SK-N-SH (cell line): ENCODE measurements around the gene HEXIM1. TPM values are rescaled to one million over a fixed set of nuclear protein-coding genes. Genes with fewer than 3 reads are reported as not detected.

Source experiments
- CTCF ChIA-PET: fragments of 300-600, 350-600 bp; formaldehyde crosslinking; extraction: SDS; loops from one replicate; lab custom pipeline; 2021; lab: Yijun Ruan, JAX
- POLR2A ChIA-PET: fragments of 350-600 bp; sonication (Branson Sonifier 250); formaldehyde crosslinking; extraction: SDS; loops from one replicate; lab custom pipeline; 2020; ENCODE audit warnings: antibody characterized with exemption, inconsistent platforms; lab: Yijun Ruan, JAX
- DNase-seq: peaks from one replicate; pipeline ENCODE4 v3.0.0; 2012
- H2AFZ ChIP-seq: fragments of 200-600 bp; sonication (generic); 2 replicates; pipeline ENCODE4 v1.8.1; 2016; ENCODE audit warnings: antibody characterized with exemption, mild to moderate bottlenecking, low read depth
- H3F3A ChIP-seq: fragments of 200-600 bp; sonication (generic); replicated peaks from 2 replicates; pipeline ENCODE3; 2016; ENCODE audit warnings: antibody characterized with exemption, mild to moderate bottlenecking; ENCODE audit not compliant: insufficient read depth
- H3K27ac ChIP-seq, 2 experiments: fragments of 200-500 bp in 1 of 2; fragments of 200-600 bp in 1 of 2; sonication (Bioruptor generic) in 1 of 2; sonication (generic), shearing (Covaris generic) in 1 of 2; 2 replicates each; pipeline versions ENCODE4 v1.5.1 to v1.6.1; 2014 to 2016; ENCODE audit warnings: low read depth in 2 of 2, inconsistent platforms in 1 of 2, low read length in 1 of 2, mild to moderate bottlenecking in 1 of 2, mixed read lengths in 1 of 2
- H3K27me3 ChIP-seq: fragments of 200-600 bp; sonication (generic), shearing (Covaris generic); 2 replicates; pipeline ENCODE4 v1.6.1; 2016; ENCODE audit warnings: mixed run types; ENCODE audit not compliant: insufficient read depth
- H3K36me3 ChIP-seq, 2 experiments: fragments of 200-500 bp in 1 of 2; fragments of 200-600 bp in 1 of 2; sonication (Bioruptor generic) in 1 of 2; sonication (generic) in 1 of 2; replicated peaks in 1 of 2; 2 replicates each; pipeline versions ENCODE3 to v1.5.1; 2014 to 2016; ENCODE audit warnings: low read length in 1 of 2, mild to moderate bottlenecking in 1 of 2; ENCODE audit not compliant: insufficient read depth in 2 of 2, control insufficient read depth in 1 of 2
- H3K4me1 ChIP-seq, 2 experiments: fragments of 200-500 bp in 1 of 2; fragments of 200-600 bp in 1 of 2; sonication (Bioruptor generic) in 1 of 2; sonication (generic), shearing (Covaris generic) in 1 of 2; 2 replicates each; pipeline versions ENCODE4 v1.5.1 to v1.6.1; 2014 to 2016; ENCODE audit warnings: low read depth in 1 of 2, low read length in 1 of 2, mixed run types in 1 of 2; ENCODE audit not compliant: insufficient read depth in 2 of 2, control insufficient read depth in 1 of 2
- H3K4me2 ChIP-seq: fragments of 200-600 bp; sonication (generic), shearing (Covaris generic); 2 replicates; pipeline ENCODE4 v1.6.1; 2017; ENCODE audit warnings: mixed run types
- H3K4me3 ChIP-seq, 2 experiments: fragments of 200-500 bp in 1 of 2; fragments of 200-600 bp in 1 of 2; sonication (Bioruptor generic) in 1 of 2; sonication (generic), shearing (Covaris generic) in 1 of 2; 2 replicates each; pipeline versions ENCODE4 v1.5.1 to v1.8.1; 2014 to 2016; ENCODE audit warnings: low read depth in 2 of 2, inconsistent platforms in 1 of 2, low read length in 1 of 2, mild to moderate bottlenecking in 1 of 2, mixed read lengths in 1 of 2, moderate library complexity in 1 of 2
- H3K79me2 ChIP-seq: fragments of 200-600 bp; sonication (generic); 2 replicates; pipeline ENCODE4 v1.8.1; 2017; ENCODE audit warnings: mild to moderate bottlenecking; ENCODE audit not compliant: insufficient read depth
- H3K9ac ChIP-seq: fragments of 200-600 bp; sonication (generic); 2 replicates; pipeline ENCODE4 v1.6.1; 2017; ENCODE audit warnings: mixed run types
- H3K9me2 ChIP-seq: fragments of 200-600 bp; sonication (generic); 2 replicates; pipeline ENCODE4 v1.6.1; 2017; ENCODE audit warnings: mixed run types
- H3K9me3 ChIP-seq: fragments of 200-600 bp; sonication (generic); 2 replicates; pipeline ENCODE4 v1.6.1; 2017; ENCODE audit warnings: mixed run types, mild to moderate bottlenecking, moderate library complexity
- H4K20me1 ChIP-seq: fragments of 200-600 bp; sonication (generic); 2 replicates; pipeline ENCODE4 v1.6.1; 2017; ENCODE audit warnings: mild to moderate bottlenecking, mixed run types; ENCODE audit not compliant: insufficient read depth
- CHD2 ChIP-seq: fragments of 150-350 bp; IDR thresholded peaks from 2 replicates; pipeline ENCODE4 v1.6.1; 2018; ENCODE audit warnings: low read length; ENCODE audit not compliant: partially characterized antibody
- ELF1 ChIP-seq: IDR thresholded peaks from 2 replicates; pipeline ENCODE4 v1.4.0; 2012
- FOSL2 ChIP-seq: IDR thresholded peaks from 2 replicates; pipeline ENCODE4 v1.4.0; 2012; ENCODE audit warnings: low read depth, mild to moderate bottlenecking, moderate library complexity, borderline replicate concordance
- FOXJ3 ChIP-seq: sonication (generic); formaldehyde crosslinking; IDR thresholded peaks from 2 replicates; pipeline ENCODE4 v1.5.1; 2020; ENCODE audit warnings: mild to moderate bottlenecking, missing genetic modification reagents
- FOXM1 ChIP-seq: IDR thresholded peaks from 2 replicates; pipeline ENCODE4 v1.4.0; 2012; ENCODE audit warnings: low read depth, mild to moderate bottlenecking
- GATA2 ChIP-seq: sonication (generic); formaldehyde crosslinking; IDR thresholded peaks from 2 replicates; pipeline ENCODE4 v1.5.0; 2020; ENCODE audit warnings: mild to moderate bottlenecking, missing genetic modification reagents
- JUND ChIP-seq: IDR thresholded peaks from 2 replicates; pipeline ENCODE4 v1.4.0; 2012
- MAX ChIP-seq: IDR thresholded peaks from 2 replicates; pipeline ENCODE4 v1.4.0; 2012; ENCODE audit warnings: low read depth
- MXI1 ChIP-seq: IDR thresholded peaks from 2 replicates; pipeline ENCODE4 v1.6.1; 2012; ENCODE audit warnings: mild to moderate bottlenecking, low read depth, low read length, improper control_type of control experiment
- POLR2AphosphoS5 ChIP-seq: IDR thresholded peaks from 2 replicates; pipeline ENCODE4 v1.6.1; 2012; ENCODE audit warnings: low read depth, low read length
- RFX5 ChIP-seq: IDR thresholded peaks from 2 replicates; pipeline ENCODE4 v1.6.1; 2012; ENCODE audit warnings: mild to moderate bottlenecking, improper control_type of control experiment, low read length
- RXRA ChIP-seq: IDR thresholded peaks from 2 replicates; pipeline ENCODE4 v1.4.0; 2012; ENCODE audit warnings: low read depth, mild to moderate bottlenecking, borderline replicate concordance
- SIN3A ChIP-seq: IDR thresholded peaks from 2 replicates; pipeline ENCODE4 v1.6.1; 2012; ENCODE audit warnings: low read depth, mild to moderate bottlenecking, low read length, moderate library complexity, borderline replicate concordance
- WGBS: methylation state at CpG from one replicate; pipeline ENCODE4 v1.1.6; 2017; ENCODE audit warnings: low lambda C conversion rate; 5-methylcytosine and 5-hydroxymethylcytosine counted together
- polyA plus RNA-seq, 3 experiments: library from polyadenylated mRNA; depleted of rRNA; stranded (reverse); fragments of >200 nt; gene quantifications; 2 replicates each; pipeline ENCODE4 v1.2.3, GENCODE V29; 2012
- TF ChIP-seq, protein P1 (sequence below): fragments of 150-350 bp; IDR thresholded peaks from 2 replicates; pipeline ENCODE4 v1.6.1; 2017; ENCODE audit warnings: antibody characterized with exemption, low read length, low read depth, borderline replicate concordance
- TF ChIP-seq, protein P2 (sequence below): fragments of 150-350 bp; IDR thresholded peaks from 2 replicates; pipeline ENCODE4 v1.6.1; 2016; ENCODE audit warnings: mild to moderate bottlenecking, low read depth, low read length
- TF ChIP-seq, protein P3 (sequence below): IDR thresholded peaks from 2 replicates; pipeline ENCODE4; 2012
- TF ChIP-seq, protein P4 (sequence below): IDR thresholded peaks from 2 replicates; pipeline ENCODE4 v1.4.0; 2012; ENCODE audit warnings: low read depth, borderline replicate concordance

HEXIM1 gene
- polyA plus RNA-seq, 1 of the 3 experiments (the other 2 are of a cell fraction), result 20.7 TPM

DNA sequence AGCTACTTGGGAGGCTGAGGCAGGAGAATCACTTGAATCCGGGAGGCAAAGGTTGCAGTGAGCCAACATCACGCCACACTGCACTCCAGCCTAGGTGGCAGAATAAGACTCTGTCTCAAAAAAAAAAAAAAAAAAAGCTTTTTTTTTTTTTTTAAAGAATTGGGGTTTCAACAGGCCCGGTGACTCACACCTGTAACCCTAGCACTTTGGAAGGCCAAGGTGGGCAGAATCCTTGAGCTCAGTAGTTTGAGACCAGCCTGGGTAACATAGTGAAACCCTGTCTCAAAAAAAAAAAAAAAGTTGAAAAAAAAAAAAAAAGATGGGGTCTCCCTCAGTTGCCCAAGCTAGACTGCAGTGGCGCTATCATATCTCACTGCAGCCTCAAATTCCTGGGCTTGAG lies 6.8 kb downstream of the HEXIM1 start:
- no peak for TF ChIP-seq RXRA
- no peak for TF ChIP-seq FOXM1
- TF ChIP-seq, protein P1, sequence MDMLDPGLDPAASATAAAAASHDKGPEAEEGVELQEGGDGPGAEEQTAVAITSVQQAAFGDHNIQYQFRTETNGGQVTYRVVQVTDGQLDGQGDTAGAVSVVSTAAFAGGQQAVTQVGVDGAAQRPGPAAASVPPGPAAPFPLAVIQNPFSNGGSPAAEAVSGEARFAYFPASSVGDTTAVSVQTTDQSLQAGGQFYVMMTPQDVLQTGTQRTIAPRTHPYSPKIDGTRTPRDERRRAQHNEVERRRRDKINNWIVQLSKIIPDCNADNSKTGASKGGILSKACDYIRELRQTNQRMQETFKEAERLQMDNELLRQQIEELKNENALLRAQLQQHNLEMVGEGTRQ, result no peak
- no peak for TF ChIP-seq JUND
- no peak for TF ChIP-seq FOXJ3 (CRISPR knock-in tag)
- no peak for TF ChIP-seq MXI1
- TF ChIP-seq MAX, result no peak
- TF ChIP-seq SIN3A, result no peak
- TF ChIP-seq POLR2AphosphoS5, result no peak
- no peak for TF ChIP-seq ELF1
- TF ChIP-seq, protein P2, sequence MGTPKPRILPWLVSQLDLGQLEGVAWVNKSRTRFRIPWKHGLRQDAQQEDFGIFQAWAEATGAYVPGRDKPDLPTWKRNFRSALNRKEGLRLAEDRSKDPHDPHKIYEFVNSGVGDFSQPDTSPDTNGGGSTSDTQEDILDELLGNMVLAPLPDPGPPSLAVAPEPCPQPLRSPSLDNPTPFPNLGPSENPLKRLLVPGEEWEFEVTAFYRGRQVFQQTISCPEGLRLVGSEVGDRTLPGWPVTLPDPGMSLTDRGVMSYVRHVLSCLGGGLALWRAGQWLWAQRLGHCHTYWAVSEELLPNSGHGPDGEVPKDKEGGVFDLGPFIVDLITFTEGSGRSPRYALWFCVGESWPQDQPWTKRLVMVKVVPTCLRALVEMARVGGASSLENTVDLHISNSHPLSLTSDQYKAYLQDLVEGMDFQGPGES, result no peak
- no peak for TF ChIP-seq RFX5
- TF ChIP-seq, protein P3, sequence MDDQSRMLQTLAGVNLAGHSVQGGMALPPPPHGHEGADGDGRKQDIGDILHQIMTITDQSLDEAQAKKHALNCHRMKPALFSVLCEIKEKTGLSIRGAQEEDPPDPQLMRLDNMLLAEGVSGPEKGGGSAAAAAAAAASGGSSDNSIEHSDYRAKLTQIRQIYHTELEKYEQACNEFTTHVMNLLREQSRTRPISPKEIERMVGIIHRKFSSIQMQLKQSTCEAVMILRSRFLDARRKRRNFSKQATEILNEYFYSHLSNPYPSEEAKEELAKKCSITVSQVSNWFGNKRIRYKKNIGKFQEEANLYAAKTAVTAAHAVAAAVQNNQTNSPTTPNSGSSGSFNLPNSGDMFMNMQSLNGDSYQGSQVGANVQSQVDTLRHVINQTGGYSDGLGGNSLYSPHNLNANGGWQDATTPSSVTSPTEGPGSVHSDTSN, result no peak
- WGBS, result 93% methylated on average over 4 of the region's 4 CpGs
- no peak overlapping the region for H3K4me3 ChIP-seq
- H3K9me2 ChIP-seq, result no peaks in the 10 kb centered on the region
- ChIA-PET POLR2A (no interaction called here), CTCF (interaction anchor here (1.3 to 9.7 kb wide), 4 partner anchors 16 to 43 kb away, joined by 4 to 96 read pairs (median 8); partner anchors contain the start of gene ACBD4)
- no peak for DNase-seq
- peaks cover 99% of the 10 kb centered on the region for H3K79me2 ChIP-seq
- no peak overlapping the region for H3K4me2 ChIP-seq
- no peaks in the 10 kb centered on the region for H3K9me3 ChIP-seq
- H3K4me1 ChIP-seq, result peaks cover 15 to 22% of the 10 kb centered on the region in 2 experiments; a peak in 3 of 4 replicates
- no peak overlapping the region for H2AFZ ChIP-seq
- peak overlapping the region in 1 of 2 experiments; percentile 11; a peak in 1 of 4 replicates for H3K27ac ChIP-seq
- H3K9ac ChIP-seq, result no peak overlapping the region
- peaks cover 0 to 22% of the 10 kb centered on the region in 2 experiments for H3K36me3 ChIP-seq
- H4K20me1 ChIP-seq, result peaks cover 19% of the 10 kb centered on the region
- H3F3A ChIP-seq, result peaks cover 55% of the 10 kb centered on the region
- no peaks in the 10 kb centered on the region for H3K27me3 ChIP-seq

- no peaks in the 10 kb centered on the region for H3K9me2 ChIP-seq
- DNase-seq, result no peak
- no peak overlapping the region for H3K4me3 ChIP-seq
- H4K20me1 ChIP-seq, result peaks cover 14% of the 10 kb centered on the region
- POLR2A ChIA-PET, result no interaction called here
- no peak overlapping the region for H3K9ac ChIP-seq
- H3F3A ChIP-seq, result peaks cover 53% of the 10 kb centered on the region
- 93% methylated on average over 2 of the region's 2 CpGs for WGBS
- H2AFZ ChIP-seq, result no peak overlapping the region
- H3K4me1 ChIP-seq, result peaks cover 15 to 22% of the 10 kb centered on the region in 2 experiments; a peak in 3 of 4 replicates
- H3K27me3 ChIP-seq, result no peaks in the 10 kb centered on the region
- no peak for TF ChIP-seq FOSL2
- no peak for TF ChIP-seq FOXM1
- no peak for TF ChIP-seq GATA2 (CRISPR knock-in tag)
- TF ChIP-seq CHD2, result no peak
- TF ChIP-seq, protein P4, sequence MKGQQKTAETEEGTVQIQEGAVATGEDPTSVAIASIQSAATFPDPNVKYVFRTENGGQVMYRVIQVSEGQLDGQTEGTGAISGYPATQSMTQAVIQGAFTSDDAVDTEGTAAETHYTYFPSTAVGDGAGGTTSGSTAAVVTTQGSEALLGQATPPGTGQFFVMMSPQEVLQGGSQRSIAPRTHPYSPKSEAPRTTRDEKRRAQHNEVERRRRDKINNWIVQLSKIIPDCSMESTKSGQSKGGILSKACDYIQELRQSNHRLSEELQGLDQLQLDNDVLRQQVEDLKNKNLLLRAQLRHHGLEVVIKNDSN, result no peak
- peak overlapping the region in 1 of 2 experiments; percentile 11; a peak in 1 of 4 replicates for H3K27ac ChIP-seq
- peaks cover 0 to 18% of the 10 kb centered on the region in 2 experiments for H3K36me3 ChIP-seq
- peaks cover 99% of the 10 kb centered on the region for H3K79me2 ChIP-seq
- no peak overlapping the region for H3K4me2 ChIP-seq
- CTCF ChIA-PET, result interaction anchor here (1.0 to 9.7 kb wide), 5 partner anchors 16 to 81 kb away, joined by 3 to 96 read pairs (median 7); partner anchors contain the start of gene ACBD4
- no peaks in the 10 kb centered on the region for H3K9me3 ChIP-seq
These were observed 7.2 kb downstream of the HEXIM1 start for GRCh38 chr17:45155483-45155882.
